Skeletal muscle satellite cell (primary cell): ENCODE measurements around the gene PRPF19.

Source experiments
- H3K27me3 ChIP-seq: 2 replicates; pipeline ENCODE4 v1.7.0; 2013; ENCODE audit warnings: low read length; ENCODE audit not compliant: control insufficient read depth, insufficient read depth
- H3K36me3 ChIP-seq: 2 replicates; pipeline ENCODE4 v1.7.0; 2013; ENCODE audit warnings: mild to moderate bottlenecking, control low read depth, low read length; ENCODE audit not compliant: insufficient read depth
- H3K4me1 ChIP-seq: 2 replicates; pipeline ENCODE4 v1.7.0; 2013; ENCODE audit warnings: low read length; ENCODE audit not compliant: control insufficient read depth, insufficient read depth
- H3K4me2 ChIP-seq: 2 replicates; pipeline ENCODE4 v1.7.0; 2013; ENCODE audit warnings: mild to moderate bottlenecking, low read length
- H3K4me3 ChIP-seq: 2 replicates; pipeline ENCODE4 v1.7.0; 2013; ENCODE audit warnings: low read length
- H3K9ac ChIP-seq: 2 replicates; pipeline ENCODE4 v1.7.0; 2013; ENCODE audit warnings: mild to moderate bottlenecking, low read depth, low read length, moderate library complexity
- H3K9me3 ChIP-seq: replicated peaks from 2 replicates; pipeline ENCODE4 v1.7.0; 2013; ENCODE audit warnings: mild to moderate bottlenecking, control low read depth, low read length

PRPF19 gene

DNA sequence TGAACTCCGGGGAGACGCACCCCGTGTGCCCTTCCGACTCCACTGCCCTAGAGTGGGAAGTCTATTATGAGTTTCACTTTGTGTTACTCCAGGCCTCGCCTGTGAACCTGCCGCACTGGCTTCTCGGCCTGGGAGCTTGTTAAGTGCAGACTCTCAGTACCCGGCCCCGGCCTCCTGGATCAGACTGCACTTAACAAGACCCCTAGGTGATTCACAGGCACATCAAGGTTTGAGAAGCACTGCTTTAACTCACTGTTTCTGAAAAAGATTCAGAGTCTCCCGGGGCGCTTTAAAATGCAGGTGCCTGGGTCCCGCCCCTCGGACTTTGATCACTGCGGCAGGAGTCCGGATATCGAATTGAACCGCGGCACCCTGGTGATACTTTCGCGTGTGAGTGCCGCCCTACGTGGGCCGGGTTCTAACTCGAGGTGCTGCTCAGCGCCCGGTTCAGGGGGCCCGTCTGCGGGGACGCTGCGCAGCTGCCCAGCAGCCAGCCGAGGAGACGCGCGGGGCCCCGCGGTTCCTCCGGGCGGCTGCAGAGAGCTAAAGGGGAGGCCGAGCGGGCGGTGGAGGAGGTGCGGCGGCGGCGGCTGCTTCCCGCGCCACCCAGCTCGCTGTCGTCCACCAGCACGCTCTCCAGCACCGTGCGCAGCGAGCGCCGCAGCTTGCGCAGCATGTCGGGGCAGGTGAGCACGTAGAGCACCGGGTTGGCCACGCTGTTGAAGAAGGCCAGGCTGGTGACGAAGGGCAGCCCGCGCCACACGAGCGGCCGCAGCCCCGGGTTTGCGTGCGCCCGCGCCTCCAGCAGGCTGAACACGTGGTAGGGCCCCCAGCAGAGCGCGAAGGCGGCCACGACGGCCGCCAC is 54.0 kb downstream of the PRPF19 start:
- Histone ChIP-seq H3K9ac (no peak overlapping the region), H3K9me3 (no peaks in the 10 kb centered on the region), H3K4me1 (peaks cover 3% of the 10 kb centered on the region), H3K27me3 (no peaks in the 10 kb centered on the region), H3K4me3 (no peak overlapping the region), H3K36me3 (peaks cover 43% of the 10 kb centered on the region), H3K4me2 (no peak overlapping the region)

DNA sequence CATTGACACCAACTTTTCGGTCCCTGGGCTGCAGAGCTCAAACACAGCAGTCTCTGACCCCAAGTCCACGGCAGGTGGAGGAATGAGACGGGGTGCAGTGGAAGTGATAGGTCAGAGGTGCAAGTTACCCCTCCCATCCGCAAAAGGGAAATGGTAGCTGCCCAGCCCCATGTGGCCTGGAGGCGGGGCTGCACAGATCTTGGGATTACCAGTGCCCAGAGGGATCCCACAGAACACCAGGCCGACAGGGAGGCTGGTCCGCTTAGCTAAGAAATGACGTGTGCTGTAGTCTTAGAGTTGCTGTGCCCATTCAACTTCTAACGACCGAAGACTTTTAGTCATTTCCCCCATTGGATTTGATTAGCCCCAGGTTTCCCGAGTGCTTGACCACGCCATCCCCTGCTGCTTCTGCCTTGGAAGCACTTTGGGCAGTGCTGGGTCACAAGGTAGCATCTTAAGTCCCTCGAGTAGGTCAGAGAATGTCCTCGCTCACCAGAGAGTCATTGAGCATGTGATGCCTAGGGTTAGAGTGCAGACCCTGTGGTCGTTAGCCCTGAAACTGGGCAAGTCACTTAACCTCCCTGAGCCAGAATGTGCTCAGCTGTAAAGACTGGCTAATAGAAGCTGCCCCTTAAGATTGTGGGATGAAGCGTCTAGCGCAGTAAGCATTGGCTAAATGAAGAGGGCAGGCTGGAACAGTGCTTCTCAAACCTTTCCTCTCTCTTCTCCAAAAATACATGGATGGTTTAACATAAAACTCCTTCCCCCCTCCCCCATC is 54.9 kb downstream of the PRPF19 start:
- Histone ChIP-seq H3K4me3 (no peak overlapping the region), H3K27me3 (no peaks in the 10 kb centered on the region), H3K36me3 (peaks cover 43% of the 10 kb centered on the region), H3K4me2 (no peak overlapping the region), H3K9ac (no peak overlapping the region), H3K9me3 (no peaks in the 10 kb centered on the region), H3K4me1 (peaks cover 3% of the 10 kb centered on the region)

DNA sequence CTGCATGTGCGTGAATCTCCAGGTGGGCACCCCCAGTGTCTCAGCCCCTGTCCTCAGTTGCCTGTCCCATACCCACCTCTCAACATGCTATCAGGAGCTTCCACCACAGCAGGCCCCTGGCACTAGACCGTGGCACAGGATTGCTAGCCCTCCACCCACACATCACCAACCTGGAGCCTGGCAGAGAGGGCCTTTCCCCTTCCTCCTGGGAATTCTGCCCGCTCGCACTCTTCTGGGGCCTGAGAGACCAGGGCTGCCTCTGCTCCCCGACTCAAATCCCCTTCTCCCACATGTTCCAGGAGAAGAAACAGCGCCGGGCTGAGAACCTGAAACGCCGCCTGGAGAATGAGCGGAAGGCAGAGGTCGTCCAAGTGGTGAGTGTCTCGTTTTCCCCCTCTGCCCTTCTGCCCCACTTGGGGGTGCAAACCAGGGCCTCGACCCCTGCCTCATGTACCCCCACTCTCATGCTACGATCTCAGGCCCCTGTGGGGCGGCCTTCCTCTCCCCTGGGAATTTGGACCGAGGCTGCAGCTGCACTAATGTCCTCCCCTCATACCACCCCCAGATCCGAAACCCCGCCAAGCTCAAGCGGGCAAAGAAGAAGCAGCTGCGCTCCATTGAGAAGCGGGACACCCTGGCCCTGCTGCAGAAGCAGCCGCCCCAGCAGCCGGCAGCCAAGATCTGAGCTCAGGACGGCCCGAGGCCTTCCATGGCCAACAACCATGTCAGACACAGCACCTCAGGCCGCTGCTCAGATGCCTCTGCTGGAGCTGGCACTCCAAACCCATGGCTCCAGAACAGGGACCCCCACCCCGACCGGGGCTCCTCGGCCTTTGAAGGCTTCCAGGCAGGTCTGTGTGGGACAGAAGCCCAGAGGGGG is 56.5 kb downstream of the PRPF19 start:
- H3K27me3 ChIP-seq, result no peaks in the 10 kb centered on the region
- no peak overlapping the region for H3K9ac ChIP-seq
- H3K9me3 ChIP-seq, result no peaks in the 10 kb centered on the region
- H3K4me1 ChIP-seq, result peaks cover 7% of the 10 kb centered on the region
- H3K36me3 ChIP-seq, result peaks cover 43% of the 10 kb centered on the region
- H3K4me3 ChIP-seq, result no peak overlapping the region
- no peak overlapping the region for H3K4me2 ChIP-seq

DNA sequence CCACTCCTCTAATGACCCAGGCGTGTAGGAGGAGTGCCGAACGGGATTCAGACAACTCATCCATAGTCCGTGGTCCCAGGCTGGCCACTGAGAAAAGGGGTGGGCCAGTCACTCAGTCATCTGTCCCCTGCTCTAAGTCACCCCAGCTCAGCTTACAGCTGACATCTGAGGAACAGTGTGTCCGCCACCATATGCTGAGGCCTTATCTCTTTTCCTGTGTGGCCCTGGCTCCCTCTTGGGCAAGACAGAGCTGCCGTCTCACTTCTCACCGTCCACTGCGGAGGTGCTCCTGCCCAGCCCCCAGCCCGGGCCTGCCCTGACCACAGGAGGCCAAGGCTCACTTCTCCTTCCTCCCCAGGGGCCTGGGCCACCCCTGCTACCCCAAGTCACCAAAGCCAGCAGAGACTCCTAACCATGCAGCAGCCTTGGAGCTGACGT is 57.7 kb downstream of the PRPF19 start:
- Histone ChIP-seq H3K4me3 (no peak overlapping the region), H3K9me3 (no peaks in the 10 kb centered on the region), H3K9ac (no peak overlapping the region), H3K36me3 (peaks cover 43% of the 10 kb centered on the region), H3K4me2 (no peak overlapping the region), H3K4me1 (peaks cover 18% of the 10 kb centered on the region), H3K27me3 (no peaks in the 10 kb centered on the region)

DNA sequence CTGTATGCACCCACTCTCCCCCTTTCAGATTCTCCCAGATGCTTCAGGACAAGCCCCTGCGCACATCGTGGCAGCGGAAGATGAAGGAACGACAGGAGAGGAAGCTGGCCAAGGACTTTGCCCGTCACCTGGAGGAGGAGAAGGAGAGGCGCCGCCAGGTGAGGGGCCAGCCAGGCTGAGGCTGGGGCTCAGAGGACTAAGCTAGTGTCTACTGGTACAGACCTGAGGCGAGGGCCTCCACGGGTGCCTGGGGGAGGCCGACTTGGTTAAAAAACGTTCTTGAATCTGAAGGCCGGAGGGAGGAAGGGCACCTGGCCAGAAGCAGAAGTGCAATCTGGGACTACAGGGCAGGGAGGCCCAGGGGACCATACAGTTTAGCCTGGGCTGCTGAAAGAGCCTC is 58.5 kb downstream of the PRPF19 start:
- Histone ChIP-seq H3K9ac (no peak overlapping the region), H3K4me3 (no peak overlapping the region), H3K4me2 (no peak overlapping the region), H3K9me3 (no peaks in the 10 kb centered on the region), H3K36me3 (peaks cover 43% of the 10 kb centered on the region), H3K27me3 (no peaks in the 10 kb centered on the region), H3K4me1 (peaks cover 24% of the 10 kb centered on the region)

DNA sequence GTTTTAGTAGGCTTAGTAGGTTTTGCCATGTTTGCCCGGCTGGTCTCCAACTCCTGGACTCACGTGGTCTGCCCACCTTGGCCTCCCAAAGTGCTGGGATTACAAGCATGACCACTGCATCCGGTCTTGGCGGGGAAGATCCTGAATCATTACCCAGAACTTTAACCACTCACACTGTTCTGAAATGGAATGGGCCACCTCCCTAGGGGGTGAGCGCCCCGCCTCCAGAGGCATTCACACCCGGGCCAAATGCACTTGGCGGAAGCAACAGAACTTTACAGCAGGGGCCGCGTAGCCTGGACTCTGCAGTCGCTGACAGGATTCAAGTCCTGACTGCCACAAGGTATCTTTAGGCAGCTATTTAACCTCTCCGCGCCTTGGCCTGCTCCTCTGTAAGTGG is 59.1 kb downstream of the PRPF19 start:
- H3K9me3 ChIP-seq, result no peaks in the 10 kb centered on the region
- H3K27me3 ChIP-seq, result no peaks in the 10 kb centered on the region
- no peak overlapping the region for H3K4me2 ChIP-seq
- peaks cover 43% of the 10 kb centered on the region for H3K36me3 ChIP-seq
- no peak overlapping the region for H3K4me3 ChIP-seq
- H3K4me1 ChIP-seq, result peaks cover 24% of the 10 kb centered on the region
- no peak overlapping the region for H3K9ac ChIP-seq

DNA sequence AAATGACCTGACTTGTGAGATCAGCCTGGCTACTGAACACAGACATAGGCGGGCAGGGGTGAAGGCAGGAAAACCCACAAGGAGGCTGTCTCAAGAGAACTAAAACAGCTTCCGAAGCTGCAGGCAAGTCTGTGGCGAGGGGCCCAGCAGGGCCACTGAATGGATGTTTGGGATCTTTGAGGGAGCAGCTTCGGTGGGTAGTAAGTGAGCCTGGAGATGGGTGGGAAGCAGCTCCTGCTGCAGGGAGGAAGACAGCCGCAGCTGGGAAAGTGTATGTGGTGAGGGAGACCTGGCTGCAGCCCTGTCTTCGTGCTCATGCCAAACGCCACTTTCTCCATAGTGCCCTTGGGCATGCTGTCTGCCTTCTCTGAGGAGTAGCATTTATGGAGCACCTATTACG is 61.0 kb downstream of the PRPF19 start:
- H3K36me3 ChIP-seq, result peaks cover 28% of the 10 kb centered on the region
- no peaks in the 10 kb centered on the region for H3K9me3 ChIP-seq
- H3K9ac ChIP-seq, result no peak overlapping the region
- H3K27me3 ChIP-seq, result no peaks in the 10 kb centered on the region
- peak overlapping the region; percentile 84 for H3K4me2 ChIP-seq
- H3K4me3 ChIP-seq, result peak overlapping the region; percentile 93
- H3K4me1 ChIP-seq, result peaks cover 38% of the 10 kb centered on the region

DNA sequence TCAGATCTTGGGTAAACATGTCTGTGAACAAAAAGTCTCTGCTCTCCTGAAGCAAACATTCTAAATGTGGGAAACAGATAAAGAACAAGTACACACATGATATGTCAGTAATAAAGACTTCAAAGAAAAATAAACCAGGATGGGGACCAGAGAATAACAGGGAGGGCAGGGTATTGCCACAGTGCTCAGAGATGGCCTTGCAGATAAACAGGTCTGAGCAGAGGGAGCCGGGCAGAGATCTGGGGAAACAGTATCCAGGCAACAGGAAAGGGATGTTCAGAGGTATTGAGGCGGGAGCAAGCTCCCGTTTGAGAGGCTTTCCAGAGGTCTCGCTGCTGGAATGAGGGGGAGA is 61.5 kb downstream of the PRPF19 start:
- peaks cover 23% of the 10 kb centered on the region for H3K36me3 ChIP-seq
- no peaks in the 10 kb centered on the region for H3K9me3 ChIP-seq
- peak overlapping the region; percentile 94 for H3K9ac ChIP-seq
- peak overlapping the region; percentile 93 for H3K4me3 ChIP-seq
- H3K27me3 ChIP-seq, result no peaks in the 10 kb centered on the region
- H3K4me2 ChIP-seq, result peak overlapping the region; percentile 84
- H3K4me1 ChIP-seq, result peaks cover 39% of the 10 kb centered on the region

DNA sequence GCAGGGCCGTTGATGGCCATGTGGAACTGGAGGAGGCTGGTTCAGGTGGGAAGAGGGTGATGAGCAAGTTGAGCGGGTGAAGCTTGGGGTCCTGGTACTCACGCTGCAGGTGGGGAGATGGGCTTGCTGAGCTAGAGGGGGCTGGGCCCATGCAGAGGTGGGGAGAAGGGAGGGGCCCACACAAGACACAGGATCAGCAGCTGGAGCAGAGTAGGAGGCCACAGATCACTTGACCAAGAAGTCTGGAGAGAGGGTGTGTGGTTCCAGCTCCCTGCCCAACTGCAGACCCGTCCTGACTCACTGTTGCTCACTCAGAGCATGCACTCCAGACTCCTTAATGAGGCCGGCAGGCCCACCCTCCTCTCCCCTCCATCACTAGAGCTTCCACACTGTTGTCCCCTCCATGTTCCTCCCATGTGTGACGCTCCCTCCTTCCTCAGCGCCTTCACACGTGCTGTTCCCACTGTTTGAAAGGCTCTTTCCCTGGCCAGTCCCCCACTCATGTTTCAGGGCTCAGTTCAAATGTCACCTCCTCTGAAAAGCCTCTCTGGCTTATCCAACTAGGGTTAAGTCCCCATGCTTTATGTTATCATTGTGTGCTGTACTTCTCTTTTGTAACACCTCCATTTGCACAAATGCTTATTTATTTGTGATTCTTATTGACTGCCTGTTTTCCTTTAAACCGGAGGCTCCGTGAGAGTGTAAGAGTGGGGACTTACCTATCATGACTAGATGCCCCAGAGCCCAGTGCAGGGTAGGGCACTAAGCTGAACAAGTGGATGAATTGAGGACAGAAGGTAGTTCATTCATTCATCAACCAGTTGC is 62.1 kb downstream of the PRPF19 start:
- peak overlapping the region; percentile 84 for H3K4me2 ChIP-seq
- H3K36me3 ChIP-seq, result peaks cover 17% of the 10 kb centered on the region
- H3K9me3 ChIP-seq, result no peaks in the 10 kb centered on the region
- no peaks in the 10 kb centered on the region for H3K27me3 ChIP-seq
- peak overlapping the region; percentile 93 for H3K4me3 ChIP-seq
- peaks cover 39% of the 10 kb centered on the region for H3K4me1 ChIP-seq
- H3K9ac ChIP-seq, result peak overlapping the region; percentile 94

DNA sequence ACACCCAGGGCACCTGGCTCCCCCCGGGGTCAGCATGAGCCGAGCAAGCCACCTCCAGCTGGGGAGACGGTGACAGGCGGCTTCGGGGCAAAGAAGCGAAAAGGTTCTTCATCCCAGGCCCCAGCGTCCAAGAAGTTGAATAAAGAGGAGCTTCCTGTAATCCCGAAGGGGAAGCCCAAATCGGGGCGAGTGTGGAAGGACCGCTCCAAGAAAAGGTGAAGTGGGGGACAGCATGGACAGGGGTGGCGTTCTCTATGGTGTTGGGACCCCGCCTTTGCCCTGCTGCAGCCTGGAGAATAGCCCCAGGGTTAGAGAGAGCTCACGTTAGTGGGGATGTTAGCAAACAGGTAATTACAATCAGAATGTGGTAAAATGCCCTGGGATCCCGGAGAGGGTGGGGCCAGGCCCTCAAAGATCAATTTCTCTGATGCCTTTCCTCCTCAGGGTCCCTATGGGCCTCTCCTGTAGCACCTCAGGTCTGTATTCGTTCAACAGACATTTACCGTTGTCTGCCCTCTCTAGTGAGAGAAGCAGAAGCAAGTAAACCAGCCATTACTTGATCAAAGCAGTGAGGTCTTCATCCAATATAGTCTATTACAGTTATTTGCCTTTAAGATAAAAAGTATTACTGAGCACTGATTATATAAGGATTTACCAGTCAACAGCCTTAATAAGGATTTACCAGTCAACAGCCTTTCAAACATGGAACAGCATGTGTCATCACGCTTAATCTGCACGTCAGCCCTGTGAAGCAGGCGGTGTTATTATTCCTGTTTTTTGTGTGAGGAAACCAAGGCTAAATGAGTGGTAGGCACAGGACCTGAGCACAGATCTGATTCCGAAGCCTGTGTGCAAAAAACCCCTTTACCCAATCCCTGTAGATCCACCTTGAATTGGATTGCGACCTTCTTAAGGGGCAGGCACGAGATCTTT is 63.5 kb downstream of the PRPF19 start:
- peak overlapping the region; percentile 84 for H3K4me2 ChIP-seq
- H3K36me3 ChIP-seq, result peaks cover 4% of the 10 kb centered on the region
- peaks cover 39% of the 10 kb centered on the region for H3K4me1 ChIP-seq

More for the DNA sequence above, 63.5 kb downstream of the PRPF19 start:
- peak overlapping the region; percentile 93 for H3K4me3 ChIP-seq
- no peaks in the 10 kb centered on the region for H3K27me3 ChIP-seq
- H3K9ac ChIP-seq, result peak overlapping the region; percentile 94
- no peaks in the 10 kb centered on the region for H3K9me3 ChIP-seq
